ENCODE data around the gene TRPM2. TPM values are rescaled to one million over a fixed set of nuclear protein-coding genes. Genes with fewer than 3 reads are reported as not detected.

The TRPM2 gene
- total and polyA plus RNA-seq, 2 of the 4 experiments (the other 2 are of a cell fraction): not detected

GRCh38 chr21:44441581-44442265 lies 88.3 kb downstream of the TRPM2 start:
- Histone ChIP-seq H4K8ac (ENCODE audit: low read depth in 2 of 2, low read length in 2 of 2) (no peak overlapping the region), H3K4me2 (ENCODE audit: low read depth, low read length) (no peak overlapping the region), H2AK5ac (ENCODE audit: low read depth, low read length) (no peak overlapping the region), H3K23ac (ENCODE audit: low read depth, low read length) (no peak overlapping the region), H3K9ac (ENCODE audit: low read depth, low read length) (no peak overlapping the region), H3K27ac (ENCODE audit: insufficient read depth, low read length) (no peak overlapping the region), H3K79me1 (ENCODE audit: low read depth in 1 of 2, low read length in 2 of 2) (no peaks in the 10 kb centered on the region), H3K9me3 (ENCODE audit: control insufficient read depth, insufficient read depth, low read length) (peaks cover 8% of the 10 kb centered on the region), H3K4ac (ENCODE audit: low read depth, low read length) (no peak overlapping the region), H3K14ac (replicated peaks; ENCODE audit: low read depth, low read length) (no peak overlapping the region), H3K4me1 (ENCODE audit: control insufficient read depth, insufficient read depth, low read length) (no peaks in the 10 kb centered on the region), H3K18ac (ENCODE audit: low read depth, low read length) (no peak overlapping the region), H2BK15ac (ENCODE audit: low read depth, low read length) (no peak overlapping the region), H2BK5ac (ENCODE audit: low read depth, low read length, poor library complexity, severe bottlenecking) (no peak overlapping the region), H4K5ac (ENCODE audit: low read depth, low read length) (no peak overlapping the region), H4K20me1 (ENCODE audit: insufficient read depth, low read length) (no peaks in the 10 kb centered on the region), H2AK9ac (replicated peaks; ENCODE audit: low read depth, low read length, poor library complexity) (no peak overlapping the region), H3K4me3 (ENCODE audit: insufficient read depth, low read depth, low read length) (no peak overlapping the region), H4K91ac (ENCODE audit: insufficient read depth, low read depth, low read length) (no peak overlapping the region), H3K9me1 (ENCODE audit: insufficient read depth, low read length) (no peaks in the 10 kb centered on the region), H2BK20ac (ENCODE audit: low read depth, low read length) (no peak overlapping the region), H2AFZ (replicated peaks; ENCODE audit: low read length, poor library complexity) (no peak overlapping the region), H3K36me3 (ENCODE audit: control insufficient read depth, insufficient read depth, low read length) (no peaks in the 10 kb centered on the region), H3K27me3 (ENCODE audit: control insufficient read depth, insufficient read depth, low read length) (no peaks in the 10 kb centered on the region), H2BK120ac (ENCODE audit: low read depth, low read length) (no peak overlapping the region), H3K56ac (ENCODE audit: extremely low read depth, insufficient read depth, low read length) (no peak overlapping the region)
- in situ Hi-C loops (cut with MboI; ENCODE audit: low sequenced_read_pairs): no loop called here
- ChIA-PET POLR2A (ENCODE audit: unreplicated experiment) (no interaction called here), CTCF (no interaction called here)
- dilution Hi-C loops (cut with HindIII; ENCODE audit: low sequenced_read_pairs, unreplicated experiment): no loop called here
- DNase-seq: no peak
- ATAC-seq (ENCODE audit: low read depth): no peak
- intact Hi-C loops (cut with micrococcal nuclease): no loop called here
- no peak for TF ChIP-seq FOS (IDR thresholded peaks at IDR 0.05; ENCODE audit: low read depth, low read length)
- TF ChIP-seq SMC3 (IDR thresholded peaks at IDR 0.05; ENCODE audit: low read depth, low read length): no peak
- TF ChIP-seq RFX5 (IDR thresholded peaks at IDR 0.05; ENCODE audit: low read depth, low read length): no peak
- TF ChIP-seq CHD1 (IDR thresholded peaks at IDR 0.05; ENCODE audit: low read depth, low read length): no peak
- TF ChIP-seq MXI1 (IDR thresholded peaks at IDR 0.05; ENCODE audit: borderline replicate concordance, low read depth, low read length): no peak
- no peak for TF ChIP-seq NFE2L2 (IDR thresholded peaks at IDR 0.05; ENCODE audit: low read depth, low read length)
- TF ChIP-seq CTCF (conservative IDR thresholded peaks at IDR 0.05; ENCODE audit: low read depth, low read length): no peak
- no peak for TF ChIP-seq CEBPB (IDR thresholded peaks at IDR 0.05; ENCODE audit: low read depth, low read length)
- no peak for TF ChIP-seq MAFK (IDR thresholded peaks at IDR 0.05; ENCODE audit: low read depth, low read length)
- WGBS, 2 experiments (ENCODE audit: extremely low coverage in 2 of 2, insufficient read length in 1 of 2): 73% methylated on average over 16 of the region's 20 CpGs; no CpG with 5 or more reads in 1 of the 2 experiments
- BruUV-seq (replicated peaks): no TSS peak

Measured in IMR-90 (cell line).